Astrocyte (in vitro differentiated cells and primary cell): Measurements from ENCODE around the gene MAP3K20.

Experiments used
- CTCF ChIP-seq: IDR thresholded peaks from 2 replicates; pipeline ENCODE4 v1.5.1; 2011; ENCODE audit warnings: low read depth, mild to moderate bottlenecking, inconsistent platforms, low read length, moderate library complexity; ENCODE audit not compliant: insufficient read depth
- EZH2 ChIP-seq: IDR thresholded peaks from 2 replicates; pipeline ENCODE4 v1.6.1; 2012; ENCODE audit warnings: mild to moderate bottlenecking, low read length, inconsistent platforms; ENCODE audit not compliant: insufficient read depth

- TF ChIP-seq CTCF (no peak), EZH2 (no peak)
Observed at GRCh38 chr2:173161040-173161439, 85.4 kb downstream of the MAP3K20 start.
